ENCODE data around the gene XAF1.

GRCh38 chr17:6711681-6712057 lies 44.2 kb upstream of the XAF1 start:
- no peak for TF ChIP-seq CTCF (IDR thresholded peaks at IDR 0.05)
- no peak for TF ChIP-seq POLR2A (IDR thresholded peaks at IDR 0.05)

Data from tibial nerve (tissue), 3 donors.